GM21786 (cell line): Measurements from ENCODE around the gene MDM1.

Experiments used
- ATAC-seq: cut with Tn5 transposase; IDR thresholded peaks from one replicate; pipeline ENCODE4 v1.9.1; 2021; ENCODE audit not compliant: unreplicated experiment

The MDM1 gene

DNA sequence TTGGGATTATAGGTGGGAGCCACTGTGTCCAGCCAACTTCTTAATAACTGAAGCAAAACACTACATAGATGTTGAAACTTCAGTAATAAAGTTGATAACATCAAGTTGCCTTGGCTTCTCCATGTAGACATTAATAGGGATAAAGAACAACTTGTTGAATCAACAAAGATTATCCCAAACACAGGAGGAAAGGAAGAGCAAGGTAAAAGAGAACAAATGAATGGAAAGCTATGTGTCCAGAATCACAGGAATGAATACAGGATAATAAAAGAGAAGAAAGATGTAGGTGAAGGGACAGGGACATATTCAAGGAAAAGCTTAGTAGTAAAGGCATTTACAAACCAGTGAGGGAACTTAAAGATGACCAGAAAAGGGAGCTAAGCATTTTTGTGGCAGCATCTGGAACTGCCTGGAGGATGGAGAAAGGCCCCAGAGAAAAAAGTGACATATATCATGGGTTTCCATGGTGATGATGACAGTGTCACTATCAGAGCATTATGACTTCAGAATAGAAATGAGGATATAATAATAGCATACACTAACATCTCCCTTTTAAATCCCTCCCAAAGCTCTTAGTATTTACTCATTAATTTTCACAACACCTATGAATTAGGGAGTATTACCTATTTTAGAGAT is 24.0 kb upstream of the MDM1 start:
- no peak for ATAC-seq

- no peak for ATAC-seq
Measured at GRCh38 chr12:68354977-68355541, 22.9 kb upstream of the MDM1 start.

DNA sequence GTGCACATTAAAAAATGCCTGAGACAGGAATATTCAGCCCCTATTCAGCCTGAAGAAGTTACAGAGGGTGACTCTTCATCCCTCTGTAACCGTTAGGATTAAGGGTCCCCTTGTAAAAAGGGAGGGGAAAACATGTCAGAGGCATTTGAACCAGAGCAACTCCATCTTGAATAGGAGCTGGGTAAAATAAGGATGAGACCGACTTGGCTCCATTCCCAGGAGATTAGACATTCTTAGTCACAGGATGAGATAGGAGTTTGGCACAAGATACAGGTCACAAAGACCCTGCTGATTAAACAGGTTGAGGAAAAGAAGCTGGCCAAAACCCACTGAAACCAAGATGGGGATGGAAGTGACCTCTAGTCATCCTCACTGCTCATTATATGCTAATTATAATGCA is 19.9 kb upstream of the MDM1 start:
- no peak for ATAC-seq

GRCh38 chr12:68350753-68351152 is 18.6 kb upstream of the MDM1 start:
- ATAC-seq, result no peak

DNA sequence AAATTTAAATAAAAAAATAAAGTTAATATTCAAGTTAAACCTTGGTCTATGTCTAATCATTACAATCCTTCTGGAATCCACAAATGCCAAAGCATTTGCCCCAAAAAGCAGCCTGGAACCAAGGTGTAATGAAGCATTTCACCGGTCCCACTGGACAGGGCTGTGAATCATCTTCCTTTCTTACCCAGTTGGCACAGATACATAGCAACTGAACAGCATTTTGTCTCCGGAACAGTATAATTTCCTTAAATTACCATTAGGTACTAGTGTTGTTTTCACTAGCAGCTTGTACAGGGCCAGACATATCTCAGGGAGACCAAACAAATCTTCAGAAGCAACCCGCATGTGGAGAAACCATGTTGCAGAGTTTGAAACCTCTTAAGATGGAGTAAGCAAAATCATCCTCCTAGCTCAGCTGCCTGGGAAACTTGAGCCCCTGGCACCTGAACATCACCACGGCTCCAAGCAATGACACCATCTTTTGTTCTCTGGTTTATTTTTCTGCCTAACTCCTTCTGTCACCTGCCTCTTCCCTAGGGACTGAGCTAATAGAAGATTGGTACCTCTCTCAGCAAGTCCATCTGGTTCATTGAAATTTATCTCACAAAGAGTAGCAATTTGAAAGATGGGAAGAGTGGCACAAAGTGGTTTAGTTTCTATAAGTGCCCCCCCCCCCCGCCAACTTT is 17.9 kb upstream of the MDM1 start:
- no peak for ATAC-seq

- ATAC-seq, result no peak
Measured at GRCh38 chr12:68349220-68349621, 17.1 kb upstream of the MDM1 start.

DNA sequence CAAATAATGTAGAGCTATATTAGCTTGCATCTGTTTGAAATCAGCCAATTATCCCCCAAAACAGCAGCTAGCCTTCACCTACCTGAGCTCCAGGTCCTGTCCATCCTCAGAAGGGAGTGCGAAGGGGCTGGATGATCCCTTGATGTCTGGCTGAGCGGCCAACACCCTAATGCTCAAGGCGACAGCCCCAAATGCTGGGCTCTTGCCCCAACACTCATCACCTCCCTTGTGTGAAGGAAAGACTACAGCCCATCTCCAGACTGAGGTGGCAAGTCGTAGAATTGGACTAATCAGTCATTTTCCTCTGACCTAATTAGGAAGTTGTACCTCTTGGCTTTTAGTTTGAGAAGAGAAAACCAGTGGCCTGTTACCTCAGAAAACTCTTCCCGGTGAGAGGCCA is 16.3 kb upstream of the MDM1 start:
- ATAC-seq, result no peak

- no peak for ATAC-seq
Measured at GRCh38 chr12:68345763-68346162, 13.6 kb upstream of the MDM1 start.

DNA sequence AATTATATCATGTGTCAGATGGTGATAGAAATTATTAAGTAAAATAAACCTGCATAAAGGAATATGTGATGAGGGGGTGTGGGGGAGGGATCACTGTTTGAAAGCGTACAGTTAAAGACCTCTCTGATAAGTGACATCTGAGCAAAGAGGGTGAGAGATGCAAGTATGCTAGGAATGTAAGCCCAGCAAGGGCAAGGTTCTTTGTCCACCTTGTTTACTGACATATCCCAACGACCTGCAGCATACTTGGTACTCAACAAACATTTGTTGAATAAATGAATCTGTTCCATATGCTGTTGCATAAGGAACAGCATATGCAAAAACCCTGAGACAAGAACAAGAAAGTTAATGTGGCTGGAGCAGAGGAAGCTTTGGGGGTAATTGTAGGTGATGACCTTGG is 12.0 kb upstream of the MDM1 start:
- ATAC-seq, result no peak

GRCh38 chr12:68342966-68343365 is 10.8 kb upstream of the MDM1 start:
- ATAC-seq, result no peak

- ATAC-seq, result no peak
Measured at GRCh38 chr12:68341822-68342221, 9.7 kb upstream of the MDM1 start.

DNA sequence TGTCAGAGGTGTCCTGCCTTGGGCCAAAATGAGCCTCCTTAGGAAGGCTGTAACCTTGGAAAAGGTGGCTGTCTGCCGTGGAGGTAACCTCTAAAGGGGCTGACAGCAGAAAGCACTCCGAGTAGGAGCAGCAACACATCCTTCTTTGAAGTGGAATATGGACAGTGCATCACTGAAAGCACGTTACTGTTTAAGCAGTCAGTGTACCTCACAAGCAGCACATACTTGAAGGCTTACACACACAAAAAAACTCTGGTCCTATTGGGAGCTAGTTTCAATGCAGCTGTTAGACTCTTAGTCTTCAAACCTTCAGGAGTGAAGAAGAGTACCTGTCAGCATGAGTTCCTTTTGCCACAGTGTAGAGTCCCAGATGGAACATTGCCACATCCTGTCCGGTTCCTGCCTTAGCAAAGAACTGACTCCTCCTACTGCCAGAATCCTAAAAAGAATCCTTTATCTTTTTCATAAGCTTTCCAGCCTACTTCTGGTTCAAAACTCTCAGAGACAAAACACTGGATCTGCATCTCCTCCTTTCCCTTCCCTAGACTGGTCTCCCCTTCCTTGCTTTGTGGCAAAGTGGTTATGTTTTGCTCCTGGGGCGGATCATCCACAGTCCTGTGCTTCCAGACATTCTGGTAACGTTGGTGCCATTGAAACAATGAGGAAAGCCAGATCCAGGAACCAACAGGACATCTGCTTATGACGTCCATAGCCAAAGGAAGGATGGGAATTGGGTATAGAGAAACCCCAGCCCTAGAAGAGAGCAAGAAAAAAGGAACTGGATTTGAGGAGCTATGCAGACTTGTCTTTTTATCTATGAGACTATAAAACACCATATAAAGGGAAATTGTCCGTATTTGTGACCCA is 8.5 kb upstream of the MDM1 start:
- no peak for ATAC-seq

DNA sequence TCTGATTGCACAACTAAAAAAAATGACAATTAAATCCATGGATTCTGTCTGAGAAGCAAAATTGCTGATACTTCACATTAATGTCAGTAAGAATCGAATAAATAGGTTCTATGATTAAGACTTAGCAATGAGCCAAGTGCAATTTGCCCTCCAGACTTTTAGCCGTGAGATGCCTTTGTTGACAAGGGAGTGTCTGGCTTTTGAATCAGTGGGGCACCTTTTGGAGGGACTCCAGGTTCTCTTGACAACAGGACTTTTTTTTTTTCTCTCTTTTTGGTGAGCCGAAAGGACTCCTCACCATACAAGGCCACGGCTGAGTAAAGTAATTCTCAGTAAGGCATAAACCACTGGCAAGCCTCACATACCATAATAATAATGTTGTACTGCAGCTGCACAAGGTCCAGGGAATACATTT is 4.7 kb upstream of the MDM1 start:
- no peak for ATAC-seq

- ATAC-seq, result no peak
Measured at GRCh38 chr12:68335462-68335861, 3.3 kb upstream of the MDM1 start.

GRCh38 chr12:68334132-68334531 is 2.0 kb upstream of the MDM1 start:
- no peak for ATAC-seq

DNA sequence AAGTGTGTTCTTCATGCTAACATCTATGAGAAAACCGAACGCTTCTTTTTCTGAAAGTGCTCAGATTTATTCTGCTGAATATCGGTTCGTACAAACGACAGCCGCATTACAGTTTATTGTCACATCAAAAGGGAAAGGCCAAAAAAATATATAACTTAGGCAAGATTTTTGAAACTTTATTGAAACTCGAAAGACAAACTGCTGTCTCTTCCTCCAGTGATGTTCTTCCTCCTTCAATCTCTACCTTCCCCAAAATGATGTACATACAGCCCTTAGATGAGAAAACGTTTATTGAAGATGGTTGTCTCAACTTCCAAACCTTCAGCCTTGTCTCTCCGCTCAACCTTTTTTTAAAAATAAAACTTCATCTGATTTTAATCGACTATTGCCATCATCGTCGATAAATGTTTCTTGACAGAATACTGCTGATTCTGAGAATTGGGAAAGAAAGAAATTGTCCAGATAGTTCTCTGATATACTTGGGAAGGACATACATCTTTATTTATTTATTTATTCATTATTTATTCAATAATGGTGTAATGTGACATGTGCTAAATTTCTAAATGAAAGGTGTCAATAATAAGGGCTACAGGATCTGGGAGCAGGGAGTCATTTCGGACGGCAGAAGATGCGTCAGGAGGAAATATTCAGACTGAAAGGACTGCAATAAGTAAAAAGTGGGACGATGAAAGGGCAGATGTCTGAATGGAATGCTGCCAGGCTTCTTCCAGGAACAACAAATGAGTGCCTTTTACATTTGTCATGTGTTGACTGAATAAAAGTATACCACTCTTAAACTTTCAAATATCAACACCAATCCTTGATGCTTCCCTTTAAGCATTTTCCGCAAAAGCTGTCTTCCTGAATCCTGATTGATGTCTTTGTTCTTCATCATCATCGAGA is 817 bp upstream of the MDM1 start:
- ATAC-seq, result no peak

GRCh38 chr12:68331500-68331868 is 678 bp downstream of the MDM1 start:
- ATAC-seq, result no peak

DNA sequence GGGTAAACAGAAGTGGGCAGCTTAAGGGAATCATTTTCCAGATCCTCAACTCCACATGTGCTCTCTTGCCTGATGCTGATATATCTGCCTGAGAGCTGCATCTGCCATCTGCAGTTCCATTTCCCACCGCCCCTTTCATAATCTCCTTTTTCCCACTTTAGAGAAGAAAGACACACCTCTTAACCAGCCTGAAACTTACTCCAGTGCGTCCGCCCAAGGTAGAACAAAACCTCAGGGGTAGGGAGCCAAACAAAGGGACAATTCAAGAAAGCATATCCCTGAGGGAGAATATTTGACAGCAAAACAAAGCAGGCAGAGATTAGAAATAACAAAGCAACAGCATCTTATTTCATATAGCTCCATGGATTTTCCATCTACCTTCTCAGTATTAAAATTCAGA is 4.3 kb downstream of the MDM1 start:
- no peak for ATAC-seq

- ATAC-seq, result no peak
Measured at GRCh38 chr12:68326716-68327115, 5.4 kb downstream of the MDM1 start.

DNA sequence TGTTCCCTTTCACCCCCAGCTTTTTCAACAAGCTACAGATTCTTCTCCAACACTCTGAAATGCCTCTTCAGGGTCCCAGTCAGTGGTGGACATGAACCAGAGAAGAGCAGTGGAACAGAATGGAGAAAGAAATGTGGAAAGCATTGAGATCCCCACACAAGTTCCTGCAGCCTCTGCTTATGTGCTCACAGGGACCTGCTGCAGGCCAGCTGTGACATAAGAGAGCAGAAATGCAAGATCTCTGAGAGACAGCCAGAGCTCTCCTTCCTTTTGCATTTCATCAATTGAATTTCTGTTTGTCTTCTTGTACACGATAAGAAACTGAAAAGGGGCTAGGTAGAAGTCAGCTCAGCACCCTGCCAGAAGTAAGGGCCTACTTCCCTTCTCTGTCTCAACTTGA is 6.2 kb downstream of the MDM1 start:
- no peak for ATAC-seq

DNA sequence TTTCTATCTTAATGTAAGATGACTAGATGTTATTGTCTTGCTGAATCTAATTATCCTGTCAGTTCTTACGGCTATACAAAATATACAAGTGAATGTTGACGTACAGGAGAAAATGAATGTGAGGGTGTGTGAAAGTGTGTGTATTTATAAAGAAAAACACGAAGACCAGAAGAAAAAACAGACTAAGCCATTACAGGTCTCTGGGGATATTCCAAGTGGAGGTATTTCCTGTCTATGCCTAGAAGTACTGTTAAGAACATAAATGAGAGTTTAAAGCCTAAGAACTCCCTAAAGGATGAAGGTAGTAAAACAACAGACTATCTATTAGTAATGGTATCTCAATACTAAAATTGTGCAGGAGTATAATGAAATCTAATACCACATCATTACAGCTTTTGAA is 7.6 kb downstream of the MDM1 start:
- ATAC-seq, result no peak
